Mononuclear cell (primary cell): Measurements from ENCODE around the gene KIF26B. TPM values are rescaled to one million over a fixed set of nuclear protein-coding genes. Genes with fewer than 3 reads are reported as not detected.
A peak's percentile ranks its signal among the peaks of the same experiment; 100 is the strongest.
"Not testable (repeated sequence)": the region's sequence is repeated elsewhere in the genome, so short reads cannot be mapped to it uniquely, and the experiment has no call there.

ENCODE experiments used
- H3K27me3 ChIP-seq: 2 replicates; pipeline ENCODE4 v1.6.0; 2011; ENCODE audit warnings: low read length, control low read depth; ENCODE audit not compliant: insufficient read depth
- H3K4me1 ChIP-seq: 2 replicates; pipeline ENCODE4 v1.5.1; 2011; ENCODE audit warnings: mild to moderate bottlenecking, low read length, control low read depth; ENCODE audit not compliant: insufficient read depth
- H3K4me3 ChIP-seq: 2 replicates; pipeline ENCODE4 v1.5.1; 2011; ENCODE audit warnings: mild to moderate bottlenecking, low read length, moderate library complexity
- H3K9me3 ChIP-seq: 2 replicates; pipeline ENCODE4 v1.5.1; 2011; ENCODE audit warnings: low read depth, mild to moderate bottlenecking, control low read depth, low read length
- total RNA-seq: library from RNA; depleted of rRNA; stranded (reverse); fragments of >200 nt; gene quantifications from one replicate; pipeline ENCODE4 v1.2.3, GENCODE V29; 2012

KIF26B gene
- total RNA-seq, 1 donor, result 0.31 TPM

DNA sequence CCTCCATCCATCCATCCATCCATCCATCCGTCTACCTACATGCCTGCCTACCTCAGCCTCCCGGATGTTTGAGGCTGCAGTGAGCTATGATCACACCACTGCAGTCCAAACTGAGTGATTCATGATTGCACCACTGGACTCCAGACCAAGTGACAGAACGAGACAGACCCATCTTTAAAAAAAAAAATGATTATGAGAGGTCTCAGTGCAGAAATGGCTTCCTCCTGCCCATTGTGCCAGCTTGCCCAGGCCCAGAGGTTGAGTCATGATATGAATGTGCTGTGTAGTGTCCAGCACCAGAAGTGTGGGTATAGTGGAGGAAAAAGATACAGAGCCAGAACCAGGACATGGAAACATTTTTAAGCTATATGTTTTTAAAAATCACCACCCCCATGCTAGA, 149.9 kb downstream of the KIF26B start:
- H3K4me3 ChIP-seq, result no peak overlapping the region
- H3K27me3 ChIP-seq, result peaks cover 11% of the 10 kb centered on the region
- no peaks in the 10 kb centered on the region for H3K4me1 ChIP-seq
- H3K9me3 ChIP-seq, result no peaks in the 10 kb centered on the region

GRCh38 chr1:245306020-245306419, 151.2 kb downstream of the KIF26B start:
- Histone ChIP-seq H3K4me1 (peaks cover 10% of the 10 kb centered on the region), H3K4me3 (no peak overlapping the region), H3K9me3 (no peaks in the 10 kb centered on the region), H3K27me3 (peaks cover 6% of the 10 kb centered on the region)

DNA sequence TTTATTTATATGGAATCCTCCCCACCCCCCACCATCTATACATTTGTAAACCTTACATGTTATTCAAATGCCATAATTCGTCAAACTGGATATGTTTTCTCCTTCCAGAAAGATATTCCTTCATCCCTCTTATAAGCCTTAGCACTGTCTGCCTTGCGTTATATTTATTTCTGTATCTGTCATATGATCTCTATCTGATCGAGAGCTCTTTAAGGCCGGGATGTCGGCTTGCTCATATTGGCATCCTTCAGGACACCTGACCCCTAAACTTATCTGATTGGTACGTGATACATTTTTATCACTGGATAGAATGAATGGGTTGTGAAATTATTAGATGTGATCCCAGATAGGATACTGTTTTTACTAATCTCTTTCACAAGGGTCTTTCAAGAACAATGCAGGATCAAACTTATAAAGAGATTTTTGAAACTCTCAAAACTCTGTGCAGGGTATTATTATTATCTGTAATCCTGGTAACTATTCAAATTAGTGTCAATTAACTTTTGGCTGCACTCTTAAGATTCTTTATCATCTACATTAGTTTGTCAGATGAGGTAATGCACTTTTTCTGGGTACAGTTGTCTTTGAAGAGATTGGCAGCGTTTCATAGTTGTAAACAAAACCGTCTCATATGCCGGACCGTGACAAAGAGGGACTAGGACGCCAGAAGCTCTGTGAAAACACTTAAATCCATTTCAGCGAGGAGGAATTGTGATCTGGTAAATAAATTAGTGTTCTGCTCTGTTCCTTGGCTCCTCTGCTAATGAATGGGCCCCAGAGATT, 152.0 kb downstream of the KIF26B start:
- H3K4me3 ChIP-seq, result no peak overlapping the region

DNA sequence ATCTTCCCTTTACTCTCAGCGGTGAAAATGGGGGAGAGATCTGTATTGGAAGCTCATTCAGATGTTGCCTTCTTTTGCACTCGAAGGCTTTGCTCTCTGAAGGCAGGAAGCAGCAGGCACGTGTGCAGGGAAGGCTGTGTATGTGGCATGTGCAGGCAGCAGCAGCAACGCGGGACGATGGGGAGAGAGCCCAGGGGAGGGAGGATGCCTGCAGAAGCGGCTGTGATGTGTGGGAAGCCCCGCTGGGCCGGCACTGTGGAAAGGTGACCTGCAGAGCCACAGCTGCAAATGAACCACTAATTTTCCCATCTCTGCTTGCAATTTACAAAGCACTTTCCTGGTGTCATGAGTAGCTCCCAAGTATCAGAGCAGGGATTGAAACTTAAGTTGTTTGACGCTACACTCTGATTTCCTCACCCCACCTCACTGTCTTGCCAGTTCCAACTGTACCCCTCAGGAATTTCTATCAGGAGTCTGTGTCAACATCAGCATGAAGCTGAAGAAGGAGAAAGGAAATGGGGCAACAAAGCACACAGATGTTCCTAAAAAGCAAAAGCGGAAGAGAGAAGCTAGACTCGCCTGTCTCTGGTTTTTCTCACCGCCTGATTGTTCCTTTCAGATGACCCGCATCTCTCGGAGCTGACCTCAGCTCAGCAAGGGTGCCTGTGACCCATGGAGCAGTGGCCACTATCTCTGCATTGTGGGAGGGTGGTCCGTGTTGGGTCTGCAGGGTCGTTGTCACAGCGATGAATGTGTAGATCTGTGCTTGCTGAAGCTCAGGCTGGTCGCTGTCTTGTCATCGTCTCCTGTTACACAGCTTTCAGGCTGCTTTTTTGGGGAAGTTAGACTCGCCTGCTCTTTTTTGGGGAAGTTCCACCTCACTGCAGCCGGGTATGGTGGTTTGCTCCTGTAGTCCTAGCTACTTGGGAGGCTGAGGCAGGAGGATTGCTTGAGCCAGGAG, 156.1 kb downstream of the KIF26B start:
- H3K9me3 ChIP-seq, result no peaks in the 10 kb centered on the region
- peaks cover 13% of the 10 kb centered on the region for H3K4me1 ChIP-seq
- peaks cover 3% of the 10 kb centered on the region for H3K27me3 ChIP-seq
- peak overlapping the region; percentile 2 for H3K4me3 ChIP-seq

More for the DNA sequence above, 152.0 kb downstream of the KIF26B start:
- Histone ChIP-seq H3K27me3 (peaks cover 6% of the 10 kb centered on the region), H3K4me1 (peaks cover 13% of the 10 kb centered on the region), H3K9me3 (no peaks in the 10 kb centered on the region)

DNA sequence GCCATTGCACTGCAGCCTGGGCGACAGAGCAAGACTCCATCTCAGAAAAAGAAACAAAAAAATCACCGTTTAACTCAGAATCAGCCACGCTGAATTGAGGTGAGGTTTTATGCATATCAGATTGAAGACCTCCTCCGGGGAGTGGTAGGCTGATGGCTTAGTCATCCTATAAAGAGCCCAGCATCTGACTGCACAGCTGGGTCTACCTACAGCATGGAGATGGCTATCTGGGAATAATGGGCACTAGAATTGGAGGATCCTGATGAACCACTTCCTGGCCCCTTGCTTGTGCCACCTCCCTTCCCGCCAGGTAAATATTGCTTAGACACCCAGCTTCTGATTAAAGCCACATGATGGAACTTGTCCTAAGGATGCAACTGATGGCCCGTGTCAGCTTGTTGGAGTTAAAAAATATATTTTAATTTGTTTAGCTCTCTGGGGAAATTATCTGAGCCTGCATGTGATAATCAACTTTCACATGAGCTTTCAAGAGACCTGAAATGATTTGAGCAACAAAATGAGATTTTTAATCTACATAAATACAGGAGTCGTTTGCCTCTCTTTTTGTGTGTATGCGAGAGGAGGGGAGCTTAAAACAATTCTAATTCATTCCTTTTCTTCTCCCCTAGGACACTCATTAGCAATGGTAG, 157.2 kb downstream of the KIF26B start:
- peaks cover 13% of the 10 kb centered on the region for H3K4me1 ChIP-seq
- no peaks in the 10 kb centered on the region for H3K27me3 ChIP-seq
- no peak overlapping the region for H3K4me3 ChIP-seq
- no peaks in the 10 kb centered on the region for H3K9me3 ChIP-seq

DNA sequence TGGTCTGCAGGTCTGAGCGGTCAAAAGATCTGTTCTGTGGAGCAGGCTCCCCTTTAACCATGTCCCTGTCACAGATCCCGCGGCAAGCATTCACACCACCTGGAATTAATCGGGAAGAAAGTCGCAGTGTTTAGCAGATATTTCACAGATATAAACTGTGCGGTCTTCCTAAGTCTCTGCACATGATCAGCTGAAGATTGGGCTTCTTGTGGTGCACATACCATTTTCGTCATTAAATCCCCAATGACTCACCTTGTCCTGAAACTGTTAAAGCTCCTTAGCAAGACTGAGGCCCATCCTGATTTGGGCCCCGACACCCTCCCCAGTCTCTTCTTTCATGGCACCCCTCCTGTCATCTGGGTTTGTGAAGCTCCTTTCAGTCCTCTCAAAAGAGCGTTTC, 158.8 kb downstream of the KIF26B start:
- peaks cover 13% of the 10 kb centered on the region for H3K4me1 ChIP-seq
- H3K27me3 ChIP-seq, result peaks cover 5% of the 10 kb centered on the region
- no peaks in the 10 kb centered on the region for H3K9me3 ChIP-seq
- no peak overlapping the region for H3K4me3 ChIP-seq

- Histone ChIP-seq H3K9me3 (no peaks in the 10 kb centered on the region), H3K4me3 (no peak overlapping the region), H3K4me1 (no peaks in the 10 kb centered on the region), H3K27me3 (peaks cover 6% of the 10 kb centered on the region)
Observed at GRCh38 chr1:245316784-245317183, 162.0 kb downstream of the KIF26B start.

DNA sequence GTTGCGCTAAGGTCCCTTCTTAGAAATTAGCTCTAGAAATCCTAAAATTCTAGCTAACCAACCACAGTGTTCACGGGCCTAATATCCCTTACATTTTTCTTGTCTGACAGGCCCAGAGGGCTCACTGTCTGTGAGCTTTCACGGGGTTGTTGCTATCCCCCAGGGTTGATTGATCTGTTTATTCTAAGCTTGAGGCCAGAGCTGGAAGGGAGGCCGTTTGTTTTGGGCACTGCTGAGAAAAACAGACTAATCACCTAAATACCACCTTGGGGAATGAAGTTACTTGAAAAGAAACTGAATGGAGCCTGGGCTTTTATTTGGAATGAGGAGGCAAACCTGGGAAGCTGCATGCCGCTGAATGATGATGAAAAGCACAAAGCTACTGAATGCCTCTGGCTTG, 162.4 kb downstream of the KIF26B start:
- Histone ChIP-seq H3K4me3 (no peak overlapping the region), H3K27me3 (peaks cover 6% of the 10 kb centered on the region), H3K9me3 (no peaks in the 10 kb centered on the region), H3K4me1 (no peaks in the 10 kb centered on the region)

DNA sequence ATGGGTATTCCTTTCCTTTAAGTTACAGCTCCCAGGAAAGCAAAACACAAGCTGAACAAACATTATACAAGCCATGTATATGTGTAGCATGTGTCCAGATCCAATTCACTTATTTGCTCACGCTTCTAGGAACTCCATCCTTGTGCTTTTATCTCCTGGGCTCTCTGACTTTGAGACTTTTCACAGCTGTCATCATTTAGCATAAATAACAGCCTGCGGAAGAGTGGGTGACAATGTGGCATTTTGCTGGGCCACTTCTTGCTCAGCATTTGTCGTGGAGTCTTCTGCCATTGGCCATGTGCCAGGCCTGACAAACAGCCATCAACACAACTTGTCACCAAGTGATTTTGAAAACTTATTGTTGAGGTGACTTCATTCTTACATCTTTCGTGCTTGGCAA, 164.3 kb downstream of the KIF26B start:
- Histone ChIP-seq H3K4me1 (no peaks in the 10 kb centered on the region), H3K4me3 (no peak overlapping the region), H3K27me3 (peaks cover 6% of the 10 kb centered on the region), H3K9me3 (no peaks in the 10 kb centered on the region)

DNA sequence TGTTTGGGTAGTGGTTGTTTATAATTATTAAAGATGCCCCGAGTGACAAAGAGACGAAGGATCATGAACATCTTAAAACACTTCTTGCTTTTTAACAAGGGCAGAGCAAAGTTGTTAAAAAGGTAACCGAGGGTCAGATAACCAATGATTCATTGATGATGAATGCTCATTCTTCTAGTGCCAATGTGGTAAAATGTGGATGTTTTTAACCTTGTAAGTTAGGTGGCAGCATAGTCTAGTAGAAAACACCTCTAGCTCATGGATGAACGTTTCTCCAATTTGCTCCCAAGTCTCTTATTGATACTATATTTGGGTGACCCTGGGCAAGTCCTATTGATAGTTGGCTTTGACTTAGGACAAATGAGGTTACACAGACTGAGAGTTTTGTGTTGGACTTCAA, 167.9 kb downstream of the KIF26B start:
- H3K9me3 ChIP-seq, result no peaks in the 10 kb centered on the region
- peaks cover 3% of the 10 kb centered on the region for H3K27me3 ChIP-seq
- no peaks in the 10 kb centered on the region for H3K4me1 ChIP-seq
- H3K4me3 ChIP-seq, result no peak overlapping the region

- H3K27me3 ChIP-seq, H3K9me3 ChIP-seq, H3K4me1 ChIP-seq, H3K4me3 ChIP-seq: not testable (repeated sequence)
Observed at GRCh38 chr1:245323765-245324164, 169.0 kb downstream of the KIF26B start.

- no peaks in the 10 kb centered on the region for H3K27me3 ChIP-seq
- no peak overlapping the region for H3K4me3 ChIP-seq
- H3K4me1 ChIP-seq, result no peaks in the 10 kb centered on the region
- H3K9me3 ChIP-seq, result no peaks in the 10 kb centered on the region
Observed at GRCh38 chr1:245325922-245326795, 171.4 kb downstream of the KIF26B start.

- no peaks in the 10 kb centered on the region for H3K9me3 ChIP-seq
- no peaks in the 10 kb centered on the region for H3K4me1 ChIP-seq
- no peak overlapping the region for H3K4me3 ChIP-seq
- no peaks in the 10 kb centered on the region for H3K27me3 ChIP-seq
Observed at GRCh38 chr1:245327360-245327759, 172.6 kb downstream of the KIF26B start.

DNA sequence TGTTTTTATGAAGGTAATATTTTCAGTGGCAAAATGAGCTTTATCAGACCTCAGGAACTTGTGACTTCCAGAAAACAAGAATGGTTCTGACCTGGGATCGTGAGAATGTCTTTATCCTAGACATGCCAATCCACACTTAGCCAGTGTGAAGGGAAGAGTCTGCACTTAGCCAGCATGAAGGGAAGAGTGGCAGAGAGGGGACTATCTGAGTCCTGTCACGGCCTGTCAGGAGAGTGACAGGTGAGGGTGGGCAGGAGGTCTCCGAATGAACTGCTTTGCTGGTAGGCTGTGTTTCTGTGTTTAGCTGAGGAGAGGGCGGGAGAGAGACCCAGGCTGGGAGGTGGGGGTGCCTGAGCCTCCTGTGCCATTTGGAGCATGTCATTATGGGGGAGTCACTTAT, 173.1 kb downstream of the KIF26B start:
- H3K9me3 ChIP-seq, result no peaks in the 10 kb centered on the region
- no peaks in the 10 kb centered on the region for H3K4me1 ChIP-seq
- H3K4me3 ChIP-seq, result no peak overlapping the region
- H3K27me3 ChIP-seq, result no peaks in the 10 kb centered on the region
